ENCODE data around the gene KBTBD8.
A peak's percentile ranks its signal among the peaks of the same experiment; 100 is the strongest.

The KBTBD8 gene

GRCh38 chr3:66980791-66981190 is 17.3 kb upstream of the KBTBD8 start:
- TF ChIP-seq CTCF (IDR thresholded peaks at IDR 0.05; ENCODE audit: low read depth, low read length) = no peak
- H3K4me3 ChIP-seq (ENCODE audit: low read depth, low read length) = no peak overlapping the region
- no peaks in the 10 kb centered on the region for H3K4me1 ChIP-seq
- H3K36me3 ChIP-seq = no peaks in the 10 kb centered on the region
- no peak for DNase-seq
- H3K27me3 ChIP-seq = peaks cover 15% of the 10 kb centered on the region
- no peaks in the 10 kb centered on the region for H3K9me3 ChIP-seq

GRCh38 chr3:66983101-66983500 is 15.0 kb upstream of the KBTBD8 start:
- Histone ChIP-seq H3K4me1 (no peaks in the 10 kb centered on the region), H3K4me3 (ENCODE audit: low read depth, low read length) (no peak overlapping the region), H3K9me3 (no peaks in the 10 kb centered on the region), H3K36me3 (no peaks in the 10 kb centered on the region), H3K27me3 (peaks cover 15% of the 10 kb centered on the region)
- peak; percentile 33 for TF ChIP-seq CTCF (IDR thresholded peaks at IDR 0.05; ENCODE audit: low read depth, low read length)
- no peak for DNase-seq

- H3K27me3 ChIP-seq = peaks cover 15% of the 10 kb centered on the region
- 0 out of 2 replicates have a peak, but pooled peaks cover 3% of the 10 kb centered on the region for H3K4me1 ChIP-seq
- no peak overlapping the region for H3K4me3 ChIP-seq (ENCODE audit: low read depth, low read length)
- DNase-seq = no peak
- H3K9me3 ChIP-seq = no peaks in the 10 kb centered on the region; the same call in 1 of the 2 replicates
- no peak for TF ChIP-seq CTCF (IDR thresholded peaks at IDR 0.05; ENCODE audit: low read depth, low read length)
- no peaks in the 10 kb centered on the region for H3K36me3 ChIP-seq
These were observed 12.7 kb upstream of the KBTBD8 start for GRCh38 chr3:66985336-66985920.

GRCh38 chr3:66986406-66986805 is 11.7 kb upstream of the KBTBD8 start:
- Histone ChIP-seq H3K9me3 (no peaks in the 10 kb centered on the region; the same call in 1 of the 2 replicates), H3K4me3 (ENCODE audit: low read depth, low read length) (no peak overlapping the region), H3K27me3 (peaks cover 15% of the 10 kb centered on the region), H3K4me1 (0 out of 2 replicates have a peak, but pooled peaks cover 4% of the 10 kb centered on the region), H3K36me3 (no peaks in the 10 kb centered on the region)
- no peak for DNase-seq
- TF ChIP-seq CTCF (IDR thresholded peaks at IDR 0.05; ENCODE audit: low read depth, low read length) = no peak

DNA sequence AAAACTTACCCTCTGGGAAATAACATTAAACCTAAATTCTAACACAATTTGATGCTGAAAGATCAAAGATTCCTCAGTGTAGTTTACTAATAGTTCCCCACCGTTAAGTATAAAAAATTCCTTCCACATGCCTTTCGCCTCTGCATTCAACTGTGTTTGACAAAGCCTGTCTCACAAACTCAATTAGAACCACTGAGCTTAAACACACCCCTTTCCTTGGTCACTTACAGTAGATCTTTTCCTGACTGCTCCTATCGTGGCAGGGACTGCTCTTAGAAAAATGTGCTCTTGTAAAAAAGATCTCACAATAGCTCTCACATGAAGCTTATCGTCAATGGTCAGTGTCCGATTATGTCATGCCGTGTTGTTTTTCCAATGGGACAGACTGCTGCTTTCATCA is 8.9 kb upstream of the KBTBD8 start:
- no peak overlapping the region for H3K4me3 ChIP-seq (ENCODE audit: low read depth, low read length)
- no peak for TF ChIP-seq CTCF (IDR thresholded peaks at IDR 0.05; ENCODE audit: low read depth, low read length)
- DNase-seq = no peak
- 0 out of 2 replicates have a peak, but pooled peaks cover 4% of the 10 kb centered on the region for H3K4me1 ChIP-seq
- H3K36me3 ChIP-seq = no peaks in the 10 kb centered on the region
- no peaks in the 10 kb centered on the region; the same call in none of the 2 replicates for H3K27me3 ChIP-seq
- H3K9me3 ChIP-seq = no peaks in the 10 kb centered on the region; the same call in 1 of the 2 replicates

DNA sequence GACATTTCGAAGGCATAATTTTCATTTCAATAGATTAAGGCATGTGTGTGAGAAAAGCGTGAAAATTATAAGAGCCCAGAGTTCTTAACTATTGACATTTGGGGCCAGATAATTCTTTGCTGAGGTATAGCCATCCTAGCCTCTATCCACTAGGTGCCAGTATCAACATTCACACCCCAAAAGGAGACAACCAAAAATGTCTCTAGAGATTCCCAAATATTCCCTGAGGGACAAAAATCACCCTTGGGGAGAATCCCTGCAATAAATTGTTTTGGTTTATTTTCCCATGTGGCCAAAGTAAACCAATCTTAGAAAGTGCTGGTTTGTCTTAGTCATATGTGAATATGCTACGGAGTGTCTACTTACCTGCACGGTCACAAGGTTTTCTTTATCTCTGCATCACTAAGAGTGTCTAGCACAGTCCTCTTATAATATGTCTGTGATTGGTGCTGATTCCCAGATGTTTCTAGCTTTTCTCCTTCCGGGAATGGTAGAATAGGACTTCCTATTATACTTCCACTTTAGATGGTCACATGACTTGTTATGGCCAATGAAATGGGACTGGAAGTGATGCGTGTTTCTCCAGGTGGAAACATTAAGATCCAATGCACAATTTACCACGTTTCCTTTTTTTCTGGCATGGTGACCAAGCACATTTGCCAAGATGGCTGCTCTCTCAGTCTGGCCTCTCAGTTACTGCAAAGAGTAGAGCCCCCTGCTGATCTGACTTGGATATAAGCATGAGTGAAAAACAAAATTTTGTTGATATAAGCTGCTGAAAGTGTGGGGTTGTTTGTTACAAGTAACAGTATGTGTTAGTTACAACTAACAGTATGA is 8.0 kb upstream of the KBTBD8 start:
- DNase-seq = peak; percentile 22
- Histone ChIP-seq H3K27me3 (no peaks in the 10 kb centered on the region; the same call in none of the 2 replicates), H3K36me3 (no peaks in the 10 kb centered on the region), H3K4me3 (ENCODE audit: low read depth, low read length) (no peak overlapping the region), H3K4me1 (0 out of 2 replicates have a peak, but pooled peaks cover 4% of the 10 kb centered on the region), H3K9me3 (no peaks in the 10 kb centered on the region; the same call in 1 of the 2 replicates)
- peak; percentile 49 for TF ChIP-seq CTCF (IDR thresholded peaks at IDR 0.05; ENCODE audit: low read depth, low read length)
